ENCODE data around the gene WSCD1. TPM values are rescaled to one million over a fixed set of nuclear protein-coding genes. Genes with fewer than 3 reads are reported as not detected.

The WSCD1 gene
- polyA plus RNA-seq, 1 donor (not counting 4 experiments of a cell fraction or from before 2014, with no cell fraction given), result not detected

- Histone ChIP-seq H3K9me3 (ENCODE audit: control insufficient read depth, low read depth, low read length) (no peaks in the 10 kb centered on the region), H3K9me1 (ENCODE audit: control insufficient read depth, extremely low read depth, insufficient read depth, low read length) (no peaks in the 10 kb centered on the region), H2AFZ (ENCODE audit: control insufficient read depth, low read length) (no peak overlapping the region), H3K36me3 (ENCODE audit: control insufficient read depth in 2 of 2, extremely low read depth in 1 of 2, insufficient read depth in 2 of 2, low read length in 2 of 2) (no peaks in the 10 kb centered on the region), H3K27me3 (ENCODE audit: control insufficient read depth, extremely low read depth, insufficient read depth, low read length) (no peaks in the 10 kb centered on the region), H3K4me2 (ENCODE audit: control insufficient read depth, extremely low read depth, insufficient read depth, low read depth, low read length) (no peak overlapping the region), H3K4me3 (ENCODE audit: control insufficient read depth in 2 of 3, extremely low read depth in 1 of 3, insufficient read depth in 2 of 3, low read depth in 1 of 3, low read length in 3 of 3) (no peak overlapping the region), H4K20me1 (ENCODE audit: control insufficient read depth, extremely low read depth, insufficient read depth, low read length) (no peaks in the 10 kb centered on the region), H3K4me1 (ENCODE audit: control insufficient read depth, extremely low read depth, insufficient read depth, low read length) (no peaks in the 10 kb centered on the region), H3K27ac (ENCODE audit: control insufficient read depth, insufficient read depth, low read length) (no peak overlapping the region), H3K79me2 (ENCODE audit: control insufficient read depth, insufficient read depth, low read length) (no peaks in the 10 kb centered on the region), H3K9ac (ENCODE audit: control insufficient read depth, extremely low read depth, insufficient read depth, low read length) (no peak overlapping the region)
- DNase-seq (ENCODE audit: low read depth, low spot score) (no peak), FAIRE-seq (no peak)
- dilution Hi-C loops (cut with MboI; ENCODE audit: extremely low pct_ligation_motif_present, low sequenced_read_pairs), result no loop called here
- TF ChIP-seq CTCF (optimal IDR thresholded peaks at IDR 0.05 in 1 of 3, IDR thresholded peaks at IDR 0.05 in 1 of 3, conservative IDR thresholded peaks at IDR 0.05 in 1 of 3; ENCODE audit: extremely low read depth in 1 of 3, insufficient read depth in 2 of 3, low read length in 3 of 3) (no peak), EZH2 (IDR thresholded peaks at IDR 0.05; ENCODE audit: low read length) (no peak)
Measured at GRCh38 chr17:6046931-6047330, 23.2 kb upstream of the WSCD1 start.

GRCh38 chr17:6047966-6048365 is 22.2 kb upstream of the WSCD1 start:
- DNase-seq (ENCODE audit: low read depth, low spot score), result no peak
- Histone ChIP-seq H4K20me1 (ENCODE audit: control insufficient read depth, extremely low read depth, insufficient read depth, low read length) (no peaks in the 10 kb centered on the region), H3K9me1 (ENCODE audit: control insufficient read depth, extremely low read depth, insufficient read depth, low read length) (no peaks in the 10 kb centered on the region), H3K4me1 (ENCODE audit: control insufficient read depth, extremely low read depth, insufficient read depth, low read length) (no peaks in the 10 kb centered on the region), H2AFZ (ENCODE audit: control insufficient read depth, low read length) (no peak overlapping the region), H3K4me2 (ENCODE audit: control insufficient read depth, extremely low read depth, insufficient read depth, low read depth, low read length) (no peak overlapping the region), H3K9me3 (ENCODE audit: control insufficient read depth, low read depth, low read length) (no peaks in the 10 kb centered on the region), H3K36me3 (ENCODE audit: control insufficient read depth in 2 of 2, extremely low read depth in 1 of 2, insufficient read depth in 2 of 2, low read length in 2 of 2) (no peaks in the 10 kb centered on the region), H3K4me3 (ENCODE audit: control insufficient read depth in 2 of 3, extremely low read depth in 1 of 3, insufficient read depth in 2 of 3, low read depth in 1 of 3, low read length in 3 of 3) (no peak overlapping the region), H3K27ac (ENCODE audit: control insufficient read depth, insufficient read depth, low read length) (no peak overlapping the region), H3K79me2 (ENCODE audit: control insufficient read depth, insufficient read depth, low read length) (no peaks in the 10 kb centered on the region), H3K27me3 (ENCODE audit: control insufficient read depth, extremely low read depth, insufficient read depth, low read length) (no peaks in the 10 kb centered on the region), H3K9ac (ENCODE audit: control insufficient read depth, extremely low read depth, insufficient read depth, low read length) (no peak overlapping the region)
- no peak for TF ChIP-seq EZH2 (IDR thresholded peaks at IDR 0.05; ENCODE audit: low read length)
- no peak for TF ChIP-seq CTCF (optimal IDR thresholded peaks at IDR 0.05 in 1 of 3, IDR thresholded peaks at IDR 0.05 in 1 of 3, conservative IDR thresholded peaks at IDR 0.05 in 1 of 3; ENCODE audit: extremely low read depth in 1 of 3, insufficient read depth in 2 of 3, low read length in 3 of 3)
- dilution Hi-C loops (cut with MboI; ENCODE audit: extremely low pct_ligation_motif_present, low sequenced_read_pairs), result no loop called here
- no peak for FAIRE-seq
